GM23338 (cell line): ENCODE measurements around the gene PGF. TPM values are rescaled to one million over a fixed set of nuclear protein-coding genes. Genes with fewer than 3 reads are reported as not detected.

Experiments
- ATAC-seq: fragments of 200-7000 bp; cut with Tn5 transposase; 3 replicates; pipeline ENCODE4 v1.9.1; 2020
- DNase-seq: peaks from one replicate; pipeline ENCODE4 v3.0.0-alpha.2; 2015; ENCODE audit warnings: low spot score
- H2AFZ ChIP-seq: fragments of 200-600 bp; sonication (generic); 2 replicates; pipeline ENCODE4 v1.8.0; 2016; ENCODE audit warnings: antibody characterized with exemption, mild to moderate bottlenecking, moderate library complexity
- H3F3A ChIP-seq: fragments of 200-600 bp; sonication (generic); replicated peaks from 2 replicates; pipeline ENCODE4 v1.8.0; 2017; ENCODE audit warnings: antibody characterized with exemption, mixed run types, low read depth
- H3K27ac ChIP-seq: fragments of 200-600 bp; sonication (generic); 2 replicates; pipeline ENCODE4 v1.6.1; 2016; ENCODE audit warnings: low read depth
- H3K27me3 ChIP-seq: fragments of 200-600 bp; sonication (generic); 2 replicates; pipeline ENCODE4 v1.8.0; 2016; ENCODE audit warnings: mild to moderate bottlenecking, mixed run types, moderate library complexity; ENCODE audit not compliant: insufficient read depth
- H3K36me3 ChIP-seq: fragments of 200-600 bp; sonication (generic); 2 replicates; pipeline ENCODE4 v1.8.0; 2016; ENCODE audit warnings: mild to moderate bottlenecking; ENCODE audit not compliant: insufficient read depth
- H3K4me1 ChIP-seq: fragments of 200-600 bp; sonication (generic); 2 replicates; pipeline ENCODE4 v1.8.0; 2016; ENCODE audit warnings: mild to moderate bottlenecking, moderate library complexity; ENCODE audit not compliant: insufficient read depth
- H3K4me2 ChIP-seq: fragments of 200-600 bp; sonication (generic); 2 replicates; pipeline ENCODE4 v1.7.1; 2017; ENCODE audit warnings: mixed run types
- H3K4me3 ChIP-seq: fragments of 200-600 bp; sonication (generic); 2 replicates; pipeline ENCODE4 v1.6.1; 2016; ENCODE audit warnings: mixed run types
- H3K79me2 ChIP-seq: fragments of 200-600 bp; sonication (generic); replicated peaks from 2 replicates; pipeline ENCODE4 v1.8.0; 2017; ENCODE audit warnings: mild to moderate bottlenecking; ENCODE audit not compliant: insufficient read depth
- H3K9me2 ChIP-seq: fragments of 200-600 bp; sonication (generic); 2 replicates; pipeline ENCODE4 v1.8.0; 2017; ENCODE audit not compliant: insufficient read depth
- H4K20me1 ChIP-seq: fragments of 200-600 bp; sonication (generic); replicated peaks from 2 replicates; pipeline ENCODE4 v1.8.0; 2017; ENCODE audit warnings: mild to moderate bottlenecking; ENCODE audit not compliant: insufficient read depth
- H3K27ac Mint-ChIP-seq: 2 replicates; pipeline ENCODE4 v1.8.0; 2020; ENCODE audit warnings: inconsistent platforms, mild to moderate bottlenecking, moderate library complexity, mixed read lengths
- H3K27me3 Mint-ChIP-seq: 3 replicates; pipeline ENCODE4 v1.8.0; 2022; ENCODE audit warnings: low read depth, mild to moderate bottlenecking, moderate library complexity, mixed read lengths, inconsistent platforms; ENCODE audit not compliant: insufficient read depth, poor library complexity
- H3K36me3 Mint-ChIP-seq: 3 replicates; pipeline ENCODE4 v1.8.0; 2021; ENCODE audit warnings: low read depth, mild to moderate bottlenecking, inconsistent platforms, moderate library complexity, mixed read lengths
- H3K4me1 Mint-ChIP-seq: 3 replicates; pipeline ENCODE4 v1.8.0; 2020; ENCODE audit warnings: mild to moderate bottlenecking, inconsistent platforms, mixed read lengths
- H3K4me3 Mint-ChIP-seq: 3 replicates; pipeline ENCODE4 v1.8.0; 2021; ENCODE audit warnings: moderate library complexity, mild to moderate bottlenecking, inconsistent platforms, mixed read lengths
- H3K9me3 Mint-ChIP-seq: 3 replicates; pipeline ENCODE4 v1.8.0; 2020; ENCODE audit warnings: moderate library complexity, mild to moderate bottlenecking, inconsistent platforms, mixed read lengths
- EZH2 ChIP-seq: fragments of 200-600 bp; sonication (generic); IDR thresholded peaks from one replicate; pipeline ENCODE4 v1.8.0; 2017; ENCODE audit warnings: antibody characterized with exemption, mild to moderate bottlenecking, low read depth; ENCODE audit not compliant: unreplicated experiment
- JUNB ChIP-seq: IDR thresholded peaks from one replicate; pipeline ENCODE4 v1.6.1; 2016; ENCODE audit warnings: antibody characterized with exemption; ENCODE audit not compliant: unreplicated experiment
- ZNF114 ChIP-seq: fragments of 250-450 bp; sonication (Bioruptor Pico); IDR thresholded peaks from 2 replicates; pipeline ENCODE4 v1.5.0; 2020; ENCODE audit warnings: mild to moderate bottlenecking, moderate library complexity
- polyA plus RNA-seq: library from polyadenylated mRNA; unstranded; fragments of >200 nt; fragmentation: Nextera tagmentation; extraction: Ambion mirVana; gene quantifications from 2 replicates; pipeline ENCODE4 v1.2.1, GENCODE V29; 2016
- total RNA-seq: library from RNA; depleted of rRNA; stranded (reverse); fragments of >200 nt; shearing (Covaris generic); gene quantifications from 2 replicates; pipeline ENCODE4 v1.2.3, GENCODE V29; 2014
- TF ChIP-seq, protein P1 (sequence below): IDR thresholded peaks from 2 replicates; pipeline ENCODE4 v1.6.1; 2016; ENCODE audit warnings: antibody characterized with exemption
- TF ChIP-seq, protein P2 (sequence below), 2 experiments: fragments of 200-600 bp in 1 of 2; sonication (generic) in 1 of 2; conservative IDR thresholded peaks; 2 replicates each; pipeline versions ENCODE4 v1.5.1 to v1.6.1; 2016 to 2017; ENCODE audit warnings: antibody characterized with exemption in 2 of 2, low read depth in 2 of 2, mild to moderate bottlenecking in 2 of 2, moderate library complexity in 1 of 2
- TF ChIP-seq, protein P3 (sequence below): IDR thresholded peaks from one replicate; pipeline ENCODE4 v1.6.1; 2018; ENCODE audit warnings: antibody characterized with exemption; ENCODE audit not compliant: unreplicated experiment

Gene PGF
- total and polyA plus RNA-seq, 2 experiments from 2014 or later: 2.9 to 6.3 TPM

GRCh38 chr14:74938531-74939495 is 16.6 kb downstream of the PGF start (continued):
- TF ChIP-seq, protein P1, sequence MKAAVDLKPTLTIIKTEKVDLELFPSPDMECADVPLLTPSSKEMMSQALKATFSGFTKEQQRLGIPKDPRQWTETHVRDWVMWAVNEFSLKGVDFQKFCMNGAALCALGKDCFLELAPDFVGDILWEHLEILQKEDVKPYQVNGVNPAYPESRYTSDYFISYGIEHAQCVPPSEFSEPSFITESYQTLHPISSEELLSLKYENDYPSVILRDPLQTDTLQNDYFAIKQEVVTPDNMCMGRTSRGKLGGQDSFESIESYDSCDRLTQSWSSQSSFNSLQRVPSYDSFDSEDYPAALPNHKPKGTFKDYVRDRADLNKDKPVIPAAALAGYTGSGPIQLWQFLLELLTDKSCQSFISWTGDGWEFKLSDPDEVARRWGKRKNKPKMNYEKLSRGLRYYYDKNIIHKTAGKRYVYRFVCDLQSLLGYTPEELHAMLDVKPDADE: no peak
- TF ChIP-seq EZH2: no peak
- TF ChIP-seq JUNB: no peak
- TF ChIP-seq ZNF114 (CRISPR knock-in tag): no peak
- TF ChIP-seq, protein P2, sequence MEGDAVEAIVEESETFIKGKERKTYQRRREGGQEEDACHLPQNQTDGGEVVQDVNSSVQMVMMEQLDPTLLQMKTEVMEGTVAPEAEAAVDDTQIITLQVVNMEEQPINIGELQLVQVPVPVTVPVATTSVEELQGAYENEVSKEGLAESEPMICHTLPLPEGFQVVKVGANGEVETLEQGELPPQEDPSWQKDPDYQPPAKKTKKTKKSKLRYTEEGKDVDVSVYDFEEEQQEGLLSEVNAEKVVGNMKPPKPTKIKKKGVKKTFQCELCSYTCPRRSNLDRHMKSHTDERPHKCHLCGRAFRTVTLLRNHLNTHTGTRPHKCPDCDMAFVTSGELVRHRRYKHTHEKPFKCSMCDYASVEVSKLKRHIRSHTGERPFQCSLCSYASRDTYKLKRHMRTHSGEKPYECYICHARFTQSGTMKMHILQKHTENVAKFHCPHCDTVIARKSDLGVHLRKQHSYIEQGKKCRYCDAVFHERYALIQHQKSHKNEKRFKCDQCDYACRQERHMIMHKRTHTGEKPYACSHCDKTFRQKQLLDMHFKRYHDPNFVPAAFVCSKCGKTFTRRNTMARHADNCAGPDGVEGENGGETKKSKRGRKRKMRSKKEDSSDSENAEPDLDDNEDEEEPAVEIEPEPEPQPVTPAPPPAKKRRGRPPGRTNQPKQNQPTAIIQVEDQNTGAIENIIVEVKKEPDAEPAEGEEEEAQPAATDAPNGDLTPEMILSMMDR (conservative IDR thresholded peaks at IDR 0.05; ENCODE audit: low read depth in 2 of 2): no peak

GRCh38 chr14:74937171-74937570 is 18.2 kb downstream of the PGF start:
- no peak for TF ChIP-seq JUNB
- TF ChIP-seq, protein P3, sequence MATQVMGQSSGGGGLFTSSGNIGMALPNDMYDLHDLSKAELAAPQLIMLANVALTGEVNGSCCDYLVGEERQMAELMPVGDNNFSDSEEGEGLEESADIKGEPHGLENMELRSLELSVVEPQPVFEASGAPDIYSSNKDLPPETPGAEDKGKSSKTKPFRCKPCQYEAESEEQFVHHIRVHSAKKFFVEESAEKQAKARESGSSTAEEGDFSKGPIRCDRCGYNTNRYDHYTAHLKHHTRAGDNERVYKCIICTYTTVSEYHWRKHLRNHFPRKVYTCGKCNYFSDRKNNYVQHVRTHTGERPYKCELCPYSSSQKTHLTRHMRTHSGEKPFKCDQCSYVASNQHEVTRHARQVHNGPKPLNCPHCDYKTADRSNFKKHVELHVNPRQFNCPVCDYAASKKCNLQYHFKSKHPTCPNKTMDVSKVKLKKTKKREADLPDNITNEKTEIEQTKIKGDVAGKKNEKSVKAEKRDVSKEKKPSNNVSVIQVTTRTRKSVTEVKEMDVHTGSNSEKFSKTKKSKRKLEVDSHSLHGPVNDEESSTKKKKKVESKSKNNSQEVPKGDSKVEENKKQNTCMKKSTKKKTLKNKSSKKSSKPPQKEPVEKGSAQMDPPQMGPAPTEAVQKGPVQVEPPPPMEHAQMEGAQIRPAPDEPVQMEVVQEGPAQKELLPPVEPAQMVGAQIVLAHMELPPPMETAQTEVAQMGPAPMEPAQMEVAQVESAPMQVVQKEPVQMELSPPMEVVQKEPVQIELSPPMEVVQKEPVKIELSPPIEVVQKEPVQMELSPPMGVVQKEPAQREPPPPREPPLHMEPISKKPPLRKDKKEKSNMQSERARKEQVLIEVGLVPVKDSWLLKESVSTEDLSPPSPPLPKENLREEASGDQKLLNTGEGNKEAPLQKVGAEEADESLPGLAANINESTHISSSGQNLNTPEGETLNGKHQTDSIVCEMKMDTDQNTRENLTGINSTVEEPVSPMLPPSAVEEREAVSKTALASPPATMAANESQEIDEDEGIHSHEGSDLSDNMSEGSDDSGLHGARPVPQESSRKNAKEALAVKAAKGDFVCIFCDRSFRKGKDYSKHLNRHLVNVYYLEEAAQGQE: no peak
- ATAC-seq: no peak
- H3K4me2 ChIP-seq: no peak overlapping the region
- no peak overlapping the region for H3K4me3 ChIP-seq
- Mint-ChIP-seq H3K4me3 (no peak overlapping the region), H3K27me3 (peaks cover 7% of the 10 kb centered on the region), H3K4me1 (no peaks in the 10 kb centered on the region; the same call in 2 of the 3 replicates), H3K36me3 (no peaks in the 10 kb centered on the region), H3K27ac (no peak overlapping the region), H3K9me3 (no peaks in the 10 kb centered on the region)
- no peaks in the 10 kb centered on the region for H4K20me1 ChIP-seq
- H3K27me3 ChIP-seq: no peaks in the 10 kb centered on the region
- no peak overlapping the region for H2AFZ ChIP-seq
- no peaks in the 10 kb centered on the region for H3K4me1 ChIP-seq
- H3K79me2 ChIP-seq: no peaks in the 10 kb centered on the region
- no peaks in the 10 kb centered on the region for H3K36me3 ChIP-seq
- no peak overlapping the region for H3K27ac ChIP-seq
- H3K9me2 ChIP-seq: no peaks in the 10 kb centered on the region
- H3F3A ChIP-seq: no peaks in the 10 kb centered on the region
- DNase-seq: no peak
